Measurements from ENCODE around the gene PTPN9.
"Not testable (repeated sequence)": the region's sequence is repeated elsewhere in the genome, so short reads cannot be mapped to it uniquely, and the experiment has no call there.

The PTPN9 gene

GRCh38 chr15:75532413-75533250, 46.5 kb downstream of the PTPN9 start:
- no peak for DNase-seq (ENCODE audit: low read depth, low spot score)

- DNase-seq (ENCODE audit: low read depth, low spot score), result no peak
These were observed 48.1 kb downstream of the PTPN9 start for GRCh38 chr15:75531041-75531450.

DNA sequence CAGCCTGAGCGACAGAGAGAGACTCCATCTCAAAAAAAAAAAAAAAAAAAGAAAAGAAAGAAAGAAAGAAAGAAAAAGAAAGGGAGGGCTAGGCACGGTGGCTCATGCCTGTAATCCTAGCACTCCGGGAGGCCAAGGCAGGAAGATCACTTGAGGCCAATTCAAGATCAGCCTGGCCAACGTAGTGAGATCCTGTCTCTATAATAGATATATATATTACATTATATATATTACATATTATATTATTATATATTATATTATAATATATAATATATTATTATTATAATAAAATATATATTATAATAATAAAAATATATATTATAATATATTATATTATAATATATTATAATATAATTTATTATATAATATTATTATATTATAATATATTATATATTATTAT, 48.9 kb downstream of the PTPN9 start:
- no peak for DNase-seq (ENCODE audit: low read depth, low spot score)

GRCh38 chr15:75525756-75526155, 53.4 kb downstream of the PTPN9 start:
- not testable (repeated sequence) for DNase-seq (ENCODE audit: low read depth, low spot score)

DNA sequence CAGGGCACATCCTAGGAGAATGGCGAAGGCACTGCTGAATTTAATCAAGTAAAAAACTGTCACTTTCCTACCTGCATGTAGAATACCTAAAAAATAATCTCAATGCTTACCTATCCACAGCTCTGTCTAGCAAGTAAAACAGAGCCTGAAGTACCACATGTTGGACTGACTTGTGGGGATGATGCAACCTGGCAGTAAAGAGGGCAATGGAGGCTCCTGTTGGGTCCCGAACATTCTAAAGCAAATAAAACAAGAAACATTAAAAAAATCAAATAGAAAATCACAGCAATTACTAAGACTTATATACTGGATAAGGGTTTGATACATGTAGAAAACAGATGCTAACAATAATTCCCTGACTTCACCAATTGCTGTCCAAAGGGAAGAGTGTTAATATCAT, 56.1 kb downstream of the PTPN9 start:
- no peak for DNase-seq (ENCODE audit: low read depth, low spot score)

DNA sequence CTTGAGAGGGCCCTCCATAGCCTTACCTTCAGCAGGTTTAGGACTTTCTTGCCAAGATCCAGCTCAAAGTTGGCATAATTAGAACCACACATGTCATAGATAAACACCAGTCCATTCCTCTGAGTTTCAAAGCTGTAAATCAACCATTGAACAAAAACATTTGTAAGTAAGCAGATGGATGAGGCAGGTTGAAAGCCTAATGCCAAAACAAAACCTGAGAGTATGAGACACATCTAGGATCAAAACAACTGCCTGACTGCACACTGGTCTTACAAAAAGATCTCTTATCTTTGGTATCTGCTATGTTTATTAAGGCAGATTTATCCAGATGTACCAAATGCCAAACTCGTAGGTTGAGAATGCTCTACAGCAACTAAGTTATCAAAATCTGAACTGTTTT, 61.9 kb downstream of the PTPN9 start:
- no peak for DNase-seq (ENCODE audit: low read depth, low spot score)

GRCh38 chr15:75508840-75509532, 70.1 kb downstream of the PTPN9 start:
- no peak for DNase-seq (ENCODE audit: low read depth, low spot score)

GRCh38 chr15:75502360-75502759, 76.8 kb downstream of the PTPN9 start:
- DNase-seq (ENCODE audit: low read depth, low spot score), result no peak

DNA sequence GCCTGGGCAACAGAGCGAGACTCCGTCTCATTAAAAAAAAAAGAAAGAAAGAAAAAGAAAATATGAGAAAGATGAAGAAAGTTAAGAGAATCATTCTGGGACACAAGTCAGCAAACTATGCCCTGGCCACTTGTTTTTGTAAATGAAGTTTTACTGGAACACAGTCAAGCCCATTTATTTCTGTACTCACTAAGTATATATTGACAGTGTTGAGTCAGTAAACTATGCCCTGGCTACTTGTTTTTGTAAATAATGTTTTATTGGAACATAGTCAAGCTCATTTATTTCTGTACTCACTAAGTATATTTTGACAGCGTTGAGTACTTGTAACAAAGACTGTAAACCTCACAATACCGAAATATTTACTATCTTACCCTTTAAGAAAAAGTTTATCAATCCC, 85.4 kb downstream of the PTPN9 start:
- no peak for DNase-seq (ENCODE audit: low read depth, low spot score)

- DNase-seq (ENCODE audit: low read depth, low spot score), result no peak
These were observed 95.2 kb downstream of the PTPN9 start for GRCh38 chr15:75483961-75484360.

- DNase-seq (ENCODE audit: low read depth, low spot score), result not testable (repeated sequence)
These were observed 95.6 kb downstream of the PTPN9 start for GRCh38 chr15:75483556-75483955.

DNA sequence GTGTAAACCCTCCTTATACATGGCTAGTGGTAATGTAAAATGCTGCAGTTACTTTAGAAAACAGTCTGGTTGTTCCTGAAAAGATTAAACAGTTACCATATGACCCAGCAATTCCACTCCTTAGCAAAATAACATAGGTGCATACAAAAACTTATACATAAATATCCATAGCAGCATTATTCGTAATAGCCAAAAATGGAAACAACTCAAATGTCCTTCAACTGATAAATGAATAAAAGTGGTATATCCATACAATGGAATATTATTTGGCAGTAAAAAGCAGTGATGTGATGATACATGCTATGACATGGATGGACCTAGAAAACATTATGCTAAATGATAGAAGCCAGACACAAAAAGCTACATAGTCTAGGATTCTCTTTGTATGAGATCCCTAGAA, 96.0 kb downstream of the PTPN9 start:
- DNase-seq (ENCODE audit: low read depth, low spot score), result no peak

GRCh38 chr15:75480463-75480862, 98.7 kb downstream of the PTPN9 start:
- DNase-seq (ENCODE audit: low read depth, low spot score), result not testable (repeated sequence)

GRCh38 chr15:75479670-75480069, 99.4 kb downstream of the PTPN9 start:
- no peak for DNase-seq (ENCODE audit: low read depth, low spot score)

- DNase-seq (ENCODE audit: low read depth, low spot score), result not testable (repeated sequence)
These were observed 102.0 kb downstream of the PTPN9 start for GRCh38 chr15:75477094-75477493.

- no peak for DNase-seq (ENCODE audit: low read depth, low spot score)
These were observed 110.1 kb downstream of the PTPN9 start for GRCh38 chr15:75468913-75469598.

DNA sequence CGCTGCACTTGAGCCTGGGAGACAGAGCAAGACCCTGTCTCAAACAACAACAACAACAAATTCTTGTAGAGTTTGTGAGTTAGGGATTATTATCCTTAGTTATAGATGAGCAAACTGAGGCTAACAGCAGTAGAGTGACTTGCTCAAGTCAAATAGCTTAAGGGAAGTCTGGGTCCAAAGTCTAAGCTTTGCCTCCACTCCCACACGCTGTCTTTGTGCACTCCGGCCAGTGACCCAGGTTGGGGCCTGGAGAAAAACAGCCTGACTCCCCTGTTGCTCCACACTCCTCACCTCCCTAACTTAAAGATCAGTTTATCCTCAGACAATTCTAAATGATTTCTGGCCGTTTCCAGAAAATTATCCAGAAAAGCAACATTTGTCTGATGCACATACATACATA, 118.5 kb downstream of the PTPN9 start:
- DNase-seq (ENCODE audit: low read depth, low spot score), result no peak

DNA sequence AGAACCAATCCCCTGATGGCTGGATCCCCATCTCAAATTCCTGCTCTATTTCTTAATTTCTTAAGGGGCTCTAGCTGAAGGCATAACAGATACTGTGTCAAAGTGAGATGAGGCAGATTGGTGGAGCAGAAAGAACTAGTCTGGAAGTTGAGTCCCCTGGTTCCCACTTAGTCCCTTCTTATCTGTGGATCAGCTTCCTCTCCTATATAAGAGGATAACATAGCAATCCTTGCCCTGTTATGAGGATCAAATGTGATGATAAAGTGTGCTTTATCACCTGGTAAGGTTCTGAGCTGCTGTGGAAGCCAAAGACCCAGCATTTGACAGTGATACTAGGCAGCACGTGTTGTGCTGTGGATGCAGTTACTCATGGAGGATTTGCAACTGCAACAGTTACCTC, 119.5 kb downstream of the PTPN9 start:
- no peak for DNase-seq (ENCODE audit: low read depth, low spot score)

- no peak for DNase-seq (ENCODE audit: low read depth, low spot score)
These were observed 122.4 kb downstream of the PTPN9 start for GRCh38 chr15:75456710-75457109.

DNA sequence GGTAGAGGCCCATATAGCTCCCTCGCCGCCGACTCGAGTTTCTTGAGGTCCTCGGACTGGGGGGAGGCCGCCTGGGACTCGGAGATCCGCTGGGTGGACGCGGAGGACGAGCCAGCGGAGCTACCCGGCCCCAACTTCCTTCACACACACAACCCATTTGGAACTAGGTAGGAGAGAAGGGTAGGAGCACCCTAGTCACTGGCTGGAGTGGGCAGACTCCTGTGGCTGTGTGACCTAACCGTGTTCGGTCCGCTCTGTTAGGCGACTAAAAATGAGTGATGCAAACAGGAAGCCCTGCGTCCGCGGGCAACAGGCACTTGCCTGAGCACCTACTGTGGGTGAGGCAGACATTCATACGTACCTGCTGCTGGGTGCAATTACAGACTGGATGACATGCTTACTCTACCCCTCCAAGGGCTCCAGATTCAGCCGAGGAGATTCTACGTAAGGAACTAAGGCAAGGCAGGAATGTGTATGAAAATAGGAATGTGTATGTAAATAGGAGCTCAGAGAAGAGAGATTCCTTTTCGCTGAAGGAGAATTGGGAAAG, 123.1 kb downstream of the PTPN9 start:
- no peak for DNase-seq (ENCODE audit: low read depth, low spot score)

- peak; percentile 78 for DNase-seq (ENCODE audit: low read depth, low spot score)
These were observed 123.6 kb downstream of the PTPN9 start for GRCh38 chr15:75455424-75455981.

Measured in activated naive CD8-positive, alpha-beta T cell treated with anti-CD3 and anti-CD28 coated beads, Interleukin-2, amount 50 U/mL, for 16 hours (primary cell).